Transverse colon (tissue), 4 donors: Measurements from ENCODE around the gene NKAIN2.
"Not testable (repeated sequence)": the region's sequence is repeated elsewhere in the genome, so short reads cannot be mapped to it uniquely, and the experiment has no call there.

Source experiments
- CTCF ChIP-seq, 5 experiments: fragments of 200-600 bp in 3 of 5; fragments of 450-650 bp in 2 of 5; sonication (generic) in 3 of 5; IDR thresholded peaks; 1 replicate in 2 of 5; 2 replicates in 3 of 5; pipeline ENCODE4 v1.5.1; 2016 to 2017; ENCODE audit warnings: antibody characterized with exemption in 5 of 5, inconsistent platforms in 3 of 5, mild to moderate bottlenecking in 2 of 5, moderate library complexity in 1 of 5
- POLR2A ChIP-seq: fragments of 450-650 bp; IDR thresholded peaks from one replicate; pipeline ENCODE4 v1.6.1; 2016; ENCODE audit warnings: antibody characterized with exemption, mild to moderate bottlenecking, moderate library complexity
- POLR2AphosphoS5 ChIP-seq, 3 donors: sonication (generic); formaldehyde crosslinking; IDR thresholded peaks; one replicate each; pipeline ENCODE4 v1.6.1; 2016; ENCODE audit warnings: antibody characterized with exemption in 3 of 3

GRCh38 chr6:124737804-124738203 lies 934.1 kb downstream of the NKAIN2 start:
- TF ChIP-seq CTCF (IDR thresholded peaks at IDR 0.05); POLR2A; POLR2AphosphoS5 (IDR thresholded peaks at IDR 0.05): not testable (repeated sequence)
